Right lobe of liver (tissue), 4 donors: ENCODE results near the gene ETFDH.

Source experiments
- CTCF ChIP-seq, 4 donors: fragments of 200-600 bp in 3 of 4; fragments of 450-650 bp in 1 of 4; IDR thresholded peaks; one replicate each; pipeline versions ENCODE4 v1.5.1 to v1.8.0; 2016 to 2022; ENCODE audit warnings: antibody characterized with exemption in 4 of 4, mild to moderate bottlenecking in 2 of 4
- POLR2A ChIP-seq: fragments of 450-650 bp; IDR thresholded peaks from one replicate; pipeline ENCODE4 v1.6.1; 2017; ENCODE audit warnings: antibody characterized with exemption, mild to moderate bottlenecking
- donor health status: DM: no; HTN: no; CAD: no.
- donor health status: DM: no; HTN: no; CAD: no.
- donor health status: DM: no; HTN: yes; CAD: no.

- TF ChIP-seq POLR2A (no peak), CTCF (IDR thresholded peaks at IDR 0.05) (no peak)
These were observed 46.6 kb upstream of the ETFDH start for GRCh38 chr4:158625544-158625943.
